IMR-90 (cell line): ENCODE data around the gene NEMP1. TPM values are rescaled to one million over a fixed set of nuclear protein-coding genes. Genes with fewer than 3 reads are reported as not detected.

Experiments
- FOS ChIP-seq: fragments of 150-350 bp; IDR thresholded peaks from 2 replicates; pipeline ENCODE4 v1.6.1; 2016; ENCODE audit warnings: low read depth, low read length
- MAFK ChIP-seq: IDR thresholded peaks from 2 replicates; pipeline ENCODE4 v1.6.1; 2012; ENCODE audit warnings: low read depth, low read length, improper control_type of control experiment
- MAZ ChIP-seq: IDR thresholded peaks from 2 replicates; pipeline ENCODE4 v1.6.1; 2012; ENCODE audit warnings: low read depth, mild to moderate bottlenecking, low read length, improper control_type of control experiment, moderate library complexity, borderline replicate concordance
- polyA plus RNA-seq, 3 experiments: library from polyadenylated mRNA; depleted of rRNA; stranded (reverse); fragments of >200 nt; gene quantifications; 2 replicates each; pipeline ENCODE4 v1.2.3, GENCODE V29; 2012; ENCODE audit warnings: low replicate concordance in 1 of 3
- total RNA-seq: library from RNA; depleted of rRNA; stranded (reverse); fragments of >200 nt; gene quantifications from 2 replicates; pipeline ENCODE4 v1.2.3, GENCODE V29; 2012

The NEMP1 gene
- total and polyA plus RNA-seq, 2 of the 4 experiments (the other 2 are of a cell fraction), result 8.9 to 10.9 TPM

DNA sequence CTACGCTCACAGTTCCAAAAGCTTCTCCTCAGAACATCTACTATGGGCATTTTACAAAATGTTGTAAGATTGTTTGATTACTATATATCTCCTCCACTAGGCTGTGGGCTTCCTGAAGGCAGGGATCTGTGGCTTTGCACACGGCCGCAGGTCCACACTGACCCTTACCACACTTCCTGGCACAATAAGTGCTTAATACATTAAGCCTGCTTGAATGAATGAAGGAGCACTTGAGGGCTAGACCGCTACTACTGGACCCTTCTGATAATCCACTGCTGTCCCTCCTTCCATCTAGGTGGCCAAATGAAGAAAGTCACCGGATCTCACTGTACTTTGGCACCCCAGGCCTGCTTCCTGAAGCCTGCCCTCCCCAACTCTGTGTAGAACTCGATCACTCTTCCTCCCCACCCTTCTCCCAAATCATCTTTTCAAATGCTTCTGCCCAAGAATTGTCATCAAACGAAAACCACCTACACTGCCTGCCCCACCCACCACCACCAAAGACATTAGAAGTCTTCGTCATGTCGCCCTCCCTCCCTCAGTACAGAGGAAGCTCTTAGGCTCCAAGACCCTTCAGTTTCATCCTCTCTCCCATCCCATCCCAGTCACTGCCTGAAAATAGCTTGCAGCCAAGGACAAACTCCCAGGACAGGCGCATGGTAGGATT, 71.6 kb downstream of the NEMP1 start (continued):
- TF ChIP-seq MAZ, result no peak
- no peak for TF ChIP-seq MAFK
- TF ChIP-seq FOS, result no peak
